GM12878 (cell line): ENCODE results near the gene BBX. TPM values are rescaled to one million over a fixed set of nuclear protein-coding genes. Genes with fewer than 3 reads are reported as not detected.

Experiments
- ATAC-seq: fragments of 200-7000 bp; cut with Tn5 transposase; 3 replicates; pipeline ENCODE4 v1.9.1; 2020; ENCODE audit warnings: mild to moderate bottlenecking, moderate library complexity
- BruUV-seq: library from RNA; stranded (reverse); fragments of 400-500 nt; replicated peaks from 2 replicates; lab custom pipeline; 2021; lab: Mats Ljungman, UMichigan
- CTCF ChIA-PET: fragments of 300-600 bp; sonication (Branson Sonifier 250); formaldehyde crosslinking; extraction: SDS; loops from one replicate; lab custom pipeline; 2021; ENCODE audit warnings: inconsistent platforms; lab: Yijun Ruan, JAX
- POLR2A ChIA-PET: fragments of 350-600 bp; formaldehyde crosslinking; extraction: SDS; loops from one replicate; lab custom pipeline; 2021; ENCODE audit warnings: inconsistent platforms; lab: Charles Lee
- RAD21 ChIA-PET: fragments of 300-600 bp; sonication (Branson Sonifier 250); formaldehyde crosslinking; loops from one replicate; lab custom pipeline; 2023; ENCODE audit warnings: antibody characterized with exemption; ENCODE audit not compliant: unreplicated experiment; lab: Charles Lee
- SMC1A ChIA-PET: fragments of 300-600 bp; sonication (Branson Sonifier 250); formaldehyde crosslinking; loops from one replicate; lab custom pipeline; 2023; ENCODE audit not compliant: unreplicated experiment, uncharacterized antibody; lab: Charles Lee
- DNase-seq: peaks from one replicate; pipeline ENCODE4 v3.0.0-alpha.2; 2011; ENCODE audit warnings: low read depth, low spot score
- FAIRE-seq: peaks from 3 replicates; lab custom pipeline; 2011; peaks lifted over from hg19 to GRCh38; lab: Jason Lieb, UNC
- H2AFZ ChIP-seq: 2 replicates; pipeline ENCODE4 v1.6.0; 2011; ENCODE audit warnings: low read depth, low read length, control low read depth; ENCODE audit not compliant: control insufficient read depth
- H3K27ac ChIP-seq: 2 replicates; pipeline ENCODE4 v1.5.1; 2011; ENCODE audit warnings: control low read depth; ENCODE audit not compliant: control insufficient read depth, insufficient read depth
- H3K27me3 ChIP-seq, 2 experiments: replicated peaks in 1 of 2; 2 replicates each; pipeline versions ENCODE4 v1.6.0 to v1.6.1; 2011; ENCODE audit warnings: low read length in 1 of 2; ENCODE audit not compliant: control insufficient read depth in 2 of 2, insufficient read depth in 2 of 2
- H3K36me3 ChIP-seq, 2 experiments: 2 replicates each; pipeline ENCODE4 v1.5.1; 2011; ENCODE audit warnings: low read length in 1 of 2; ENCODE audit not compliant: control insufficient read depth in 2 of 2, insufficient read depth in 2 of 2
- H3K4me1 ChIP-seq: 2 replicates; pipeline ENCODE4 v1.6.1; 2011; ENCODE audit warnings: mild to moderate bottlenecking, low read length, moderate library complexity, mixed read lengths; ENCODE audit not compliant: control insufficient read depth, insufficient read depth
- H3K4me2 ChIP-seq: 2 replicates; pipeline ENCODE4 v1.6.0; 2011; ENCODE audit warnings: control low read depth; ENCODE audit not compliant: control insufficient read depth, insufficient read depth
- H3K4me3 ChIP-seq: fragments of 200-600 bp; sonication (generic); 2 replicates; pipeline ENCODE4 v1.5.1; 2016
- H3K79me2 ChIP-seq: 2 replicates; pipeline ENCODE4 v1.6.0; 2011; ENCODE audit warnings: low read length; ENCODE audit not compliant: control insufficient read depth, insufficient read depth
- H3K9ac ChIP-seq: 2 replicates; pipeline ENCODE4 v1.8.0; 2011; ENCODE audit warnings: low read length, control low read depth, mixed read lengths; ENCODE audit not compliant: control insufficient read depth, insufficient read depth
- H3K9me3 ChIP-seq: replicated peaks from 3 replicates; pipeline ENCODE4 v1.5.1; 2011; ENCODE audit warnings: mild to moderate bottlenecking, low read length; ENCODE audit not compliant: control insufficient read depth, insufficient read depth
- H4K20me1 ChIP-seq: 2 replicates; pipeline ENCODE4 v1.6.0; 2011; ENCODE audit not compliant: control insufficient read depth, insufficient read depth
- GATAD2B ChIP-seq: fragments of 450-650 bp; conservative IDR thresholded peaks from 2 replicates; pipeline ENCODE4 v1.6.1; 2017; ENCODE audit warnings: low read depth, mild to moderate bottlenecking, moderate library complexity
- ZNF207 ChIP-seq: fragments of 450-650 bp; IDR thresholded peaks from 2 replicates; pipeline ENCODE4 v1.6.1; 2014; ENCODE audit warnings: antibody characterized with exemption, mild to moderate bottlenecking, borderline replicate concordance
- ZNF384 ChIP-seq: IDR thresholded peaks from 2 replicates; pipeline ENCODE4 v1.6.1; 2012; ENCODE audit warnings: low read depth, mild to moderate bottlenecking, low read length, improper control_type of control experiment, borderline replicate concordance
- WGBS: methylation state at CpG from one replicate; pipeline ENCODE4 v1.1.6; 2016; ENCODE audit warnings: low lambda C conversion rate; ENCODE audit not compliant: insufficient replicate concordance, insufficient coverage; ENCODE audit errors: missing lambda C conversion rate; 5-methylcytosine and 5-hydroxymethylcytosine counted together
- in situ Hi-C: fragments of 300-500 bp; cut with MboI; formaldehyde crosslinking; loops from 9 replicates; pipeline ENCODE4 v1.14.3; 2018; ENCODE audit warnings: mixed read lengths
- intact Hi-C: fragments of 100-400 bp; cut with micrococcal nuclease; formaldehyde crosslinking; loops from one replicate; pipeline ENCODE4 v1.14.2; 2022; ENCODE audit not compliant: unreplicated experiment
- polyA plus RNA-seq, 11 experiments: library from polyadenylated mRNA; depleted of rRNA in 4 of 11; unstranded in 6 of 11; stranded (reverse) in 5 of 11; fragments of >200 nt; fragmentation: Nextera tagmentation in 4 of 11; fragmentation: Illumina TruSeq in 1 of 11; extraction: Ambion mirVana in 4 of 11; extraction: Trizol in 1 of 11; gene quantifications; 1 replicate in 1 of 11; 2 replicates in 10 of 11; pipeline versions ENCODE4 v1.2.1 to v1.2.3, GENCODE V29; 2011 to 2016; ENCODE audit warnings: inconsistent platforms in 2 of 11, missing spikeins in 2 of 11, low read depth in 1 of 11
- total RNA-seq, 4 experiments: library from RNA; depleted of rRNA in 3 of 4; stranded (reverse); fragments of >200 nt in 3 of 4; fragmentation: Illumina TruSeq in 1 of 4; extraction: Trizol in 1 of 4; gene quantifications; 2 replicates each; pipeline versions ENCODE4 v1.2.1 to v1.2.3, GENCODE V29; 2013 to 2021
- TF ChIP-seq, protein P1 (sequence below): fragments of 150-350 bp; IDR thresholded peaks from 2 replicates; pipeline ENCODE4 v1.6.1; 2016; ENCODE audit warnings: low read depth, low read length

BBX gene
- total and polyA plus RNA-seq, 10 of the 15 experiments (the other 5 are each of a cell fraction or from before 2014, with no cell fraction given): 13.3 to 38.5 (median 32.0) TPM

DNA sequence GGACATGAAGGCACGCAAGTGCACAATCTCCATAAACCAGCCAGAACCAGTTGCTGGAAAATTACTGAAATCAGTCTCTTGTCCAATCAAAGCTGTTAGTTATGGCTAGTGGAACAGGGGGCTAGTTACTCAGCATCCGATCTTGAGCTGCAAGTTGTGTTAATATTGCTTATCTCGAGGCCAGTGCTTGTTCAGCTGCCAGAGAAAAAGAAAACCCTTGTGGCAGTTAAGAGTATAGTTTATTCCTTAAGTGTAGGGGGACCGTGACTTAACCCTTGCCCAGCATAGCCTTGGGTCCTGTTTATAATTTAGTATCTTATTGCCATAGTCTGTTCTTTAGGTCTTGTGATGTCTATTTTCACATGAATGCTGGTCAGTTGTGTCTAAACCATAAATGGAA is 299.5 kb downstream of the BBX start:
- POLR2A ChIA-PET: no interaction called here
- FAIRE-seq (no peak), ATAC-seq (no peak), DNase-seq (no peak)
- Histone ChIP-seq H3K9me3 (no peaks in the 10 kb centered on the region; the same call in 2 of the 3 replicates), H3K79me2 (no peaks in the 10 kb centered on the region), H3K27me3 (no peaks in the 10 kb centered on the region; a peak in 1 of 4 replicates), H4K20me1 (no peaks in the 10 kb centered on the region), H3K9ac (no peak overlapping the region), H3K27ac (no peak overlapping the region), H3K4me1 (no peaks in the 10 kb centered on the region), H3K4me2 (no peak overlapping the region), H2AFZ (no peak overlapping the region), H3K4me3 (no peak overlapping the region), H3K36me3 (no peaks in the 10 kb centered on the region)
- 61% methylated on average over 4 of the region's 4 CpGs for WGBS
- RAD21 ChIA-PET: no interaction called here
- TF ChIP-seq ZNF207: no peak
- TF ChIP-seq ZNF384: no peak
- TF ChIP-seq GATAD2B: no peak
- TF ChIP-seq, protein P1, sequence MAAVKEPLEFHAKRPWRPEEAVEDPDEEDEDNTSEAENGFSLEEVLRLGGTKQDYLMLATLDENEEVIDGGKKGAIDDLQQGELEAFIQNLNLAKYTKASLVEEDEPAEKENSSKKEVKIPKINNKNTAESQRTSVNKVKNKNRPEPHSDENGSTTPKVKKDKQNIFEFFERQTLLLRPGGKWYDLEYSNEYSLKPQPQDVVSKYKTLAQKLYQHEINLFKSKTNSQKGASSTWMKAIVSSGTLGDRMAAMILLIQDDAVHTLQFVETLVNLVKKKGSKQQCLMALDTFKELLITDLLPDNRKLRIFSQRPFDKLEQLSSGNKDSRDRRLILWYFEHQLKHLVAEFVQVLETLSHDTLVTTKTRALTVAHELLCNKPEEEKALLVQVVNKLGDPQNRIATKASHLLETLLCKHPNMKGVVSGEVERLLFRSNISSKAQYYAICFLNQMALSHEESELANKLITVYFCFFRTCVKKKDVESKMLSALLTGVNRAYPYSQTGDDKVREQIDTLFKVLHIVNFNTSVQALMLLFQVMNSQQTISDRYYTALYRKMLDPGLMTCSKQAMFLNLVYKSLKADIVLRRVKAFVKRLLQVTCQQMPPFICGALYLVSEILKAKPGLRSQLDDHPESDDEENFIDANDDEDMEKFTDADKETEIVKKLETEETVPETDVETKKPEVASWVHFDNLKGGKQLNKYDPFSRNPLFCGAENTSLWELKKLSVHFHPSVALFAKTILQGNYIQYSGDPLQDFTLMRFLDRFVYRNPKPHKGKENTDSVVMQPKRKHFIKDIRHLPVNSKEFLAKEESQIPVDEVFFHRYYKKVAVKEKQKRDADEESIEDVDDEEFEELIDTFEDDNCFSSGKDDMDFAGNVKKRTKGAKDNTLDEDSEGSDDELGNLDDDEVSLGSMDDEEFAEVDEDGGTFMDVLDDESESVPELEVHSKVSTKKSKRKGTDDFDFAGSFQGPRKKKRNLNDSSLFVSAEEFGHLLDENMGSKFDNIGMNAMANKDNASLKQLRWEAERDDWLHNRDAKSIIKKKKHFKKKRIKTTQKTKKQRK: no peak
- intact Hi-C loops: no loop called here
- SMC1A ChIA-PET: no interaction called here
- CTCF ChIA-PET: interaction anchor here (0.7 to 1.0 kb wide), 2 partner anchors 23 to 114 kb away, joined by 3 read pairs; no protein-coding TSS in a partner anchor
- in situ Hi-C loops: no loop called here
- no TSS peak for BruUV-seq
